Adipose tissue (tissue), 3 donors: ENCODE data around the gene RTP2. TPM values are rescaled to one million over a fixed set of nuclear protein-coding genes. Genes with fewer than 3 reads are reported as not detected.

Experiments used
- polyA plus RNA-seq, 3 donors: library from polyadenylated mRNA; stranded (reverse); fragments of 200-250 nt; gene quantifications; one replicate each; pipeline ENCODE4 v1.2.3, GENCODE V29; 2013
- donor health status: healthy with polysubstance abuse.
- donor health status: Bipolar disorder and iron deficiency.
- donor health status: healthy.

The RTP2 gene
- polyA plus RNA-seq, 3 donors, result not detected

Other genes with a start within 250 kb of the RTP2 start
- 100 to 1,000 TPM in 1 of 3 donors, 10 to 100 TPM in 1, 1 to 10 TPM in 1; 4.0 to 785 (median 13.1) TPM for gene SST, start 32.2 kb downstream of the RTP2 start, polyA plus RNA-seq
- 100 to 1,000 TPM in 1 of 3 donors, 10 to 100 TPM in 2; 41.1 to 221 (median 96.3) TPM for gene BCL6, start 42.9 kb upstream of the RTP2 start, polyA plus RNA-seq